Measurements from ENCODE around the gene JAKMIP1. TPM values are rescaled to one million over a fixed set of nuclear protein-coding genes. Genes with fewer than 3 reads are reported as not detected.

The JAKMIP1 gene
- total and polyA plus RNA-seq, 2 of the 13 experiments (the other 11 are each of a cell fraction or from before 2014, with no cell fraction given), result not detected

DNA sequence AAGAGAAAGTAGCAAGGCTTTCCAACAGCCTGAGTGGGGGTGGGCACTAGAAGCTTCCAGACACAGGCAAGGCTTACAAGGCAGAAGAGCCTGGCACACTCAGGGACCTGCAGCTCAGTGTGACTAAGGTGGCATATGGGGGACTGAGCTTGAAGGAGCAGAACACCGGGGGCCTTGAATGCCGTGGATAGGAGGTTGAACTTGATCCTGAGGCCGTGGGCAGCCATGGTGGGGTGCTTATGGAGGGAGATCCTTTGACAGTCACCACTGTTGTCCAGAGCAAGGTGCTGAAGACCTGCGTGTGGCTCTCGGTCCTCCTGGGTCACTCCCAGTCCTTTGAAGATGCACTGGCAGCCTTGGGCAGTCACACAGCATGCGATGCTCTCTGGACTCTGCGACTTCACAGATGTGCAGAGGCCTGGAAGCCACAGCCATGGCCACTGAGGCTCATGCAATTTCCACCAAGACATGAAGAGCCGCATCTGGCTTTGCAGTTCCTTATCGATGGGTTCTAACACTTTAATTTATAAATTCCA lies 200.5 kb downstream of the JAKMIP1 start:
- no peak overlapping the region for H2AFZ ChIP-seq (ENCODE audit: low read length)
- in situ Hi-C loops (cut with HindIII; ENCODE audit: extremely low pct_ligation_motif_present, low pct_unique_long_range_greater_than_20kb) (loop anchor here (5.0 kb wide), 1 partner anchor 87 kb away; no protein-coding TSS in a partner anchor), intact Hi-C loops (cut with micrococcal nuclease; ENCODE audit: unreplicated experiment) (loop anchor here (10.0 kb wide), 1 partner anchor 195 kb away; no protein-coding TSS in a partner anchor)
- peaks cover 4 to 32% of the 10 kb centered on the region in 2 experiments; a peak in 4 of 5 replicates for H3K27me3 ChIP-seq (ENCODE audit: control insufficient read depth in 1 of 2, insufficient read depth in 2 of 2, low read length in 2 of 2)
- CTCF ChIA-PET (ENCODE audit: low intra/inter-chr PET ratio, low total read pairs), result interaction anchor here (4.0 kb wide), 1 partner anchor 88 kb away, joined by 35 read pairs; no protein-coding TSS in a partner anchor
- no TSS peak for BruUV-seq (replicated peaks)
- no peak overlapping the region for H3K27ac ChIP-seq (ENCODE audit: extremely low read length, insufficient read depth, low read length)
- no peaks in the 10 kb centered on the region for H3K79me2 ChIP-seq (ENCODE audit: insufficient read depth, low read length)
- TF ChIP-seq CBX5 (CRISPR knock-in tag; IDR thresholded peaks at IDR 0.05; ENCODE audit: borderline replicate concordance), result no peak
- no peak for TF ChIP-seq RARG (CRISPR knock-in tag; IDR thresholded peaks at IDR 0.05; ENCODE audit: low read depth)
- TF ChIP-seq PHF5A (CRISPR knock-in tag; IDR thresholded peaks at IDR 0.05; ENCODE audit: low read depth, unreplicated experiment), result no peak
- TF ChIP-seq REL (CRISPR knock-in tag; conservative IDR thresholded peaks at IDR 0.05), result no peak
- TF ChIP-seq HNRNPL (IDR thresholded peaks at IDR 0.05; ENCODE audit: low read depth, low read length), result no peak
- TF ChIP-seq, protein P1, sequence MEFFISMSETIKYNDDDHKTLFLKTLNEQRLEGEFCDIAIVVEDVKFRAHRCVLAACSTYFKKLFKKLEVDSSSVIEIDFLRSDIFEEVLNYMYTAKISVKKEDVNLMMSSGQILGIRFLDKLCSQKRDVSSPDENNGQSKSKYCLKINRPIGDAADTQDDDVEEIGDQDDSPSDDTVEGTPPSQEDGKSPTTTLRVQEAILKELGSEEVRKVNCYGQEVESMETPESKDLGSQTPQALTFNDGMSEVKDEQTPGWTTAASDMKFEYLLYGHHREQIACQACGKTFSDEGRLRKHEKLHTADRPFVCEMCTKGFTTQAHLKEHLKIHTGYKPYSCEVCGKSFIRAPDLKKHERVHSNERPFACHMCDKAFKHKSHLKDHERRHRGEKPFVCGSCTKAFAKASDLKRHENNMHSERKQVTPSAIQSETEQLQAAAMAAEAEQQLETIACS (CRISPR knock-in tag; IDR thresholded peaks at IDR 0.05), result no peak
- no peak for TF ChIP-seq TEF (CRISPR knock-in tag; IDR thresholded peaks at IDR 0.05)
- no peak for TF ChIP-seq RFX5 (IDR thresholded peaks at IDR 0.05; ENCODE audit: low read depth, low read length)
- no peak for TF ChIP-seq KDM4B (CRISPR knock-in tag; IDR thresholded peaks at IDR 0.05)
- no peak for TF ChIP-seq ZNF317 (CRISPR knock-in tag; IDR thresholded peaks at IDR 0.05)
- TF ChIP-seq REXO4 (CRISPR knock-in tag; IDR thresholded peaks at IDR 0.05; ENCODE audit: borderline replicate concordance), result no peak
- TF ChIP-seq ZNF24 (IDR thresholded peaks at IDR 0.05), result no peak
- TF ChIP-seq ZNF274 (CRISPR knock-in tag; IDR thresholded peaks at IDR 0.05), result no peak
- no peak for TF ChIP-seq ZNF619 (CRISPR knock-in tag; IDR thresholded peaks at IDR 0.05)
- no peak for TF ChIP-seq HMG20B (CRISPR knock-in tag; conservative IDR thresholded peaks at IDR 0.05)
- no peak overlapping the region for H3K4me3 ChIP-seq (replicated peaks in 1 of 3; ENCODE audit: insufficient read depth in 1 of 3, low read depth in 2 of 3, low read length in 3 of 3)
- no peak overlapping the region for H3K4me2 ChIP-seq (ENCODE audit: low read depth, low read length)
- no peaks in the 10 kb centered on the region for H3K36me3 ChIP-seq (replicated peaks in 1 of 2; ENCODE audit: control insufficient read depth in 1 of 2, insufficient read depth in 2 of 2, low read length in 2 of 2)
- H3K4me1 ChIP-seq (ENCODE audit: insufficient read depth, low read length), result no peaks in the 10 kb centered on the region
- H4K20me1 ChIP-seq (ENCODE audit: insufficient read depth, low read length), result no peaks in the 10 kb centered on the region
- H3K9me3 ChIP-seq (ENCODE audit: low read length), result peaks cover 14% of the 10 kb centered on the region
- ATAC-seq (no peak), DNase-seq (ENCODE audit: low spot score) (no peak), FAIRE-seq (no peak)
- WGBS (ENCODE audit: low lambda C conversion rate), result no CpG with 5 or more reads among the region's 9 CpGs
- H3K9ac ChIP-seq (ENCODE audit: insufficient read depth, low read depth, low read length), result no peak overlapping the region
- POLR2A ChIA-PET, result no interaction called here
